Smooth muscle cell (in vitro differentiated cells): ENCODE results near the gene GARIN5B. TPM values are rescaled to one million over a fixed set of nuclear protein-coding genes. Genes with fewer than 3 reads are reported as not detected.

ENCODE experiments used
- DNase-seq: peaks from one replicate; lab custom pipeline; 2025; ENCODE audit not compliant: unreplicated experiment; lab: John Stamatoyannopoulos, UW
- H2AFZ ChIP-seq: fragments of 200-600 bp; sonication (generic); 2 replicates; pipeline ENCODE4 v1.6.0; 2016; ENCODE audit warnings: antibody characterized with exemption, low read depth, mild to moderate bottlenecking
- H3F3A ChIP-seq: fragments of 200-600 bp; sonication (generic); 2 replicates; pipeline ENCODE4 v1.6.0; 2017; ENCODE audit warnings: antibody characterized with exemption, low read depth
- H3K27ac ChIP-seq: fragments of 200-600 bp; sonication (generic); 2 replicates; pipeline ENCODE4 v1.5.1; 2016; ENCODE audit warnings: low read depth, mild to moderate bottlenecking
- H3K27me3 ChIP-seq: fragments of 200-600 bp; sonication (generic); 2 replicates; pipeline ENCODE4 v1.6.1; 2016; ENCODE audit warnings: low read depth, mild to moderate bottlenecking
- H3K36me3 ChIP-seq: fragments of 200-600 bp; sonication (generic); 2 replicates; pipeline ENCODE4 v1.5.1; 2016; ENCODE audit warnings: low read depth
- H3K4me1 ChIP-seq: fragments of 200-600 bp; sonication (generic); 2 replicates; pipeline ENCODE4 v1.5.1; 2016; ENCODE audit warnings: low read depth
- H3K4me2 ChIP-seq: fragments of 200-600 bp; sonication (generic); 2 replicates; pipeline ENCODE4 v1.6.0; 2016; ENCODE audit warnings: mild to moderate bottlenecking
- H3K4me3 ChIP-seq: fragments of 200-600 bp; sonication (generic); 2 replicates; pipeline ENCODE4 v1.5.1; 2016; ENCODE audit warnings: mild to moderate bottlenecking
- H3K79me2 ChIP-seq: fragments of 200-600 bp; sonication (generic); 2 replicates; pipeline ENCODE4 v1.6.0; 2016; ENCODE audit warnings: low read depth, mild to moderate bottlenecking
- H3K9ac ChIP-seq: fragments of 200-600 bp; sonication (generic); 2 replicates; pipeline ENCODE4 v1.6.0; 2016; ENCODE audit warnings: low read depth
- H3K9me3 ChIP-seq: fragments of 200-600 bp; sonication (generic); replicated peaks from 2 replicates; pipeline ENCODE4 v1.5.1; 2016; ENCODE audit warnings: low read depth
- H4K20me1 ChIP-seq: fragments of 200-600 bp; sonication (generic); 2 replicates; pipeline ENCODE4 v1.6.0; 2016; ENCODE audit warnings: low read depth
- CTCF ChIP-seq: fragments of 200-600 bp; sonication (generic); IDR thresholded peaks from 2 replicates; pipeline ENCODE4 v1.5.1; 2017; ENCODE audit warnings: borderline replicate concordance, mild to moderate bottlenecking, antibody characterized with exemption; ENCODE audit not compliant: insufficient read depth, poor library complexity, severe bottlenecking
- WGBS: methylation state at CpG from one replicate; pipeline ENCODE4 v1.1.7; 2016; ENCODE audit warnings: low lambda C conversion rate; 5-methylcytosine and 5-hydroxymethylcytosine counted together
- polyA plus RNA-seq: library from polyadenylated mRNA; unstranded; fragments of >200 nt; fragmentation: Nextera tagmentation; extraction: Ambion mirVana; gene quantifications from 2 replicates; pipeline ENCODE4 v1.2.1, GENCODE V29; 2016
- total RNA-seq: library from RNA; depleted of rRNA; stranded (reverse); fragments of >200 nt; gene quantifications from 2 replicates; pipeline ENCODE4 v1.2.3, GENCODE V29; 2014

GARIN5B gene
- total and polyA plus RNA-seq, 2 experiments from 2014 or later = 0.07 TPM; not detected in 1

GRCh38 chr19:55400281-55401087 is 37.4 kb upstream of the GARIN5B start:
- no peak for DNase-seq
- Histone ChIP-seq H4K20me1 (peaks cover 61% of the 10 kb centered on the region), H3K4me1 (peaks cover 1% of the 10 kb centered on the region), H3K27me3 (no peaks in the 10 kb centered on the region), H3F3A (peaks cover 22% of the 10 kb centered on the region), H3K4me3 (no peak overlapping the region), H3K79me2 (peaks cover 18% of the 10 kb centered on the region), H3K27ac (no peak overlapping the region), H2AFZ (no peak overlapping the region), H3K9ac (no peak overlapping the region), H3K36me3 (no peaks in the 10 kb centered on the region), H3K4me2 (no peak overlapping the region), H3K9me3 (no peaks in the 10 kb centered on the region)
- TF ChIP-seq CTCF = no peak
- WGBS = 94% methylated on average over 14 of the region's 14 CpGs

- Histone ChIP-seq H3K4me2 (no peak overlapping the region), H3K27me3 (no peaks in the 10 kb centered on the region), H3F3A (peaks cover 21% of the 10 kb centered on the region), H3K4me3 (no peak overlapping the region), H3K27ac (no peak overlapping the region), H4K20me1 (peaks cover 45% of the 10 kb centered on the region), H2AFZ (no peak overlapping the region), H3K9me3 (no peaks in the 10 kb centered on the region), H3K4me1 (no peaks in the 10 kb centered on the region), H3K36me3 (no peaks in the 10 kb centered on the region), H3K9ac (no peak overlapping the region), H3K79me2 (peaks cover 2% of the 10 kb centered on the region)
- no peak for TF ChIP-seq CTCF
- 94% methylated on average over 12 of the region's 12 CpGs for WGBS
- DNase-seq = no peak
Observed at GRCh38 chr19:55398200-55398925, 35.3 kb upstream of the GARIN5B start.

DNA sequence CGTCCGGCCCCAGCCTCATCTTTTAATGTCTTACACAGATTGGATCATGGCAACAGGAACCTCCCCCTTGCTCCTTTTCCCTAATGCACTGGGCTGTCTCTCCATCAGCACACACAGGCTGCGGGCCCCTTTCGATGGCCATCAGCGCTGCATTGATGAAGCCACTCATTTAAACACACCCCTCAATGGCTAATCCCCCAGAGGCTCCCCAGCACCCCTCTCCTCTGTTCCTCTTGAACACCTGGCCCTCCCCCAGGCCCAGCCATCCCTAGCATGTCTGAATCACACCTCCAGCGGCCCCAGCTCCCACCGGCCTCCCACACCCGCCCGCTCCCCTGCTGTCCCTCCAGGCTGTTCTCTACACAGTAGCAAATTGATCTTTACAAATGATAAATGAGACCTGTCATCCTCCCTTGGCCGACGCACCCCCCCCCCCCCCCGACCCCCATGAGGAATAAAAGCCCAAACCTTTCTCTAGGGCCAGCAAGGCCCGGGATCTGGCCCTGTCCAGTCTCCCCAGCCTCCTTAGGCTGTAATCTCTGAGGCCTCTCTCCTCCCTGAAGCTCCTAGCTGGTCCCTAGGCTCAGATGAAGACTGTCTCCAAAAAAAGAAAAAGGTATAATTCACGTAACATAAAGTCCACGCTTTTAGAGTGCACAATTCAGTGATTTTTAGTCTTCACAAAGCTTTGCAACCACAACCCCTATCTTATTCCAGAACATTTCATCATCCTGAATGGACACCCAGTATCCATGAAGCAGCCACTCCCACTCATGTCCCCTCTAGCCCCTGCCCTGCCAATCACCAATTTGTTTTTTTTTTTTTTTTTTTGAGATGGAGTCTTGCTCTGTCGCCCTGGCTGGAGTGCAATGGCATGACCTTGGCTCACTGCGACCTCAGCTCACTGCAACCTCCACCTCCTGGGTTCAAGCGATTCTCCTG is 30.0 kb upstream of the GARIN5B start:
- 55% methylated on average over 15 of the region's 18 CpGs for WGBS
- no peak overlapping the region for H3K9ac ChIP-seq

More for the DNA sequence above, 30.0 kb upstream of the GARIN5B start:
- no peak for TF ChIP-seq CTCF
- Histone ChIP-seq H3K4me3 (no peak overlapping the region), H3K27ac (no peak overlapping the region), H3K79me2 (peaks cover 24% of the 10 kb centered on the region), H3K9me3 (no peaks in the 10 kb centered on the region), H2AFZ (no peak overlapping the region), H3F3A (no peaks in the 10 kb centered on the region), H4K20me1 (peaks cover 52% of the 10 kb centered on the region), H3K27me3 (no peaks in the 10 kb centered on the region), H3K4me1 (peaks cover 4% of the 10 kb centered on the region), H3K4me2 (no peak overlapping the region), H3K36me3 (no peaks in the 10 kb centered on the region)
- DNase-seq = no peak
